Measurements from ENCODE around the gene NGEF. TPM values are rescaled to one million over a fixed set of nuclear protein-coding genes. Genes with fewer than 3 reads are reported as not detected.
"Not testable (repeated sequence)": the region's sequence is repeated elsewhere in the genome, so short reads cannot be mapped to it uniquely, and the experiment has no call there.

Gene NGEF
- total RNA-seq, 1 donor from 2014 or later: 1.2 TPM

DNA sequence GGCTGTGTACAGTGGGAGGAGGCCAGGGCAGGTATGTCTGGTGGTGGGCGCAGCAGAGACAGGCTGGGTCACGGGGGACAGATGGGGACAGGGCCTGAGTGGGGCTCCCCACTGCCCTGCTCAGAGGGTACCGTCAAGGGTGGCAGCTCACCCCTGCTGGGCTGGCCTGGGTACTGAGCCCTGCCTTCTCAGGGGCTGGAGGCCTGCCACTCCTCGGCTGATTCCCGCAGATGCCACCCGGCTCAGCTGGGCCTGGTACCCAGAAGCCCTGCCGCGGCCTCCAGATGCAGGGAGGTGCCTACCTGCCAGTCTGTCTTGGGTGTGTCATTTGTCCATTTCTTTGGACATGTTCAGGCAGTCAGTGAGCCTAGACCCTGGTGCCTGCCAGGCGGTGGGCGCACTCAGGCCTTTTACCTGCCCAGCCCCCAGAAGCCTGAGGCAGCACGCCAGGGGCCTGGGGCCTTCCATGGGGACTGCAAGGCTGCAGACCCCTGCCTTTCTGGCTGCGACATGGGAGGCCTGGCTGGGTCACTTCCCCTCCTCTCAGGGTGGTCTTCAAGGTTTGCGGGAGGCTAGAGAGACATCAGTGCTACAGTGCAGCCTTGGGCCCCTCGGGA lies 139.7 kb downstream of the NGEF start:
- DNase-seq (ENCODE audit: low spot score): no peak

DNA sequence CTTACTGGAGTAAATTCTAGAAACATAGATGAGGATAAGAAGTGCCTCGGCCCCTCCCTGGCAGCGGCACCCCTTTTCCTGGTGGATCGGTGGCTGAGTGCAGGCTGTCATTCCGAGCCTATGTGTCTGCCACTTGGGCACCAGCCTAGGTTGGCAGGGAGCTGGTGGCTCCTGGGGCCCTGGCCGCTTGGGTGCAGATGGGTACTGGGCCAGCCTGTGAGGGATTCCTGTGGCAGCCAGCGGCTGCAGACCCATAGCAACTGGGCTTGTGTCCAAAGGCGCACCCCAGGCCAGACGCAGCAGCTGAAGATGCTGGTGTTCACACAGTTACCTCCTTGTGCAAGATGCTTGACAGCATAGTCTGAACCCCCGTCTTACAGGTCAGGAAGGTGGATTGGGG lies 140.2 kb downstream of the NGEF start:
- no peak for DNase-seq (ENCODE audit: low spot score)

DNA sequence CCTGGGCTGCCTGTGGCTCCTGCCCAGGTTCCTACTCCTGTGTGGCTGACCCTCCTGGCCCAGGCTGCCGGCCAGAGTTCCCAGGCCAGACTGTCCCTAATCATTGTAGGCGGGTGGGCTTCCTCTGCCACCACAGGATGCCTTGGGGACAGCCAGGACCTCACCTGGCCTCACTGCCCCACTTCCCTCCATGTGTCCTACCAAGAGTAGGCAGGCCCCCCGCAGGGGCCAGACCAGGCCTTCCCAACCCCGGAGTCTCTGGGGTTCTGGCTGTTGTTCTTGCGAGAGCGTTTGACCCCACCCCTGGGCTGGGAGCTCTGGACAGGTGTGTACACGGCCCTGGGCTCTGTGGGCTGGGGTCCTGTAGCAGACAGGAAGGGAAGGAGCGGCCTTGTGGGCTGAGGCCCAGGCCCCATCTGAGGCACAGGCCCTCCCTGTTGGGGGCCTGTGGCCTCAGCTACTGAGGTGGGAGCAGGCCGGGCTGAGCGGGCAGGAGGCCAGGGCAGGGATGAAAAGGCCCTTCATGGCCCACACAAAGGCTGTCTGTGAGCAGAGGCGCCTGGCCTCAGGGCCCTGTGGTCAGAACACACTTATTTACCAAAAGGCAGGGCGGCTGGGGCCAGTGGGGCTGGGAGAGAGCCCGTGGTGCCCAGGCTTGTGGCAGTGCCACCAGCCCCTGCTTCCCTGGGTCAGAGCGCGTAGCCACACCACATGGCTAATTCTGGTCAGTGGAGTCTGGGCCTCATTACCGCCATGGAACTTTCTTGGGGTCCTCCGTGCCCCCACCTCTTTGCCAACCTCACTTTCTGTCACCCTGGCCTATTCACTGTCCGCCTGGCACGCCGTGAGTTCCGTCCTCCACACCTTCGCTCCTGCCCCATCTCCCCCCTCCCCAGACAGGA lies 141.0 kb downstream of the NGEF start:
- DNase-seq (ENCODE audit: low spot score): no peak

GRCh38 chr2:232871418-232871834 lies 141.6 kb downstream of the NGEF start:
- no peak for DNase-seq (ENCODE audit: low spot score)

DNA sequence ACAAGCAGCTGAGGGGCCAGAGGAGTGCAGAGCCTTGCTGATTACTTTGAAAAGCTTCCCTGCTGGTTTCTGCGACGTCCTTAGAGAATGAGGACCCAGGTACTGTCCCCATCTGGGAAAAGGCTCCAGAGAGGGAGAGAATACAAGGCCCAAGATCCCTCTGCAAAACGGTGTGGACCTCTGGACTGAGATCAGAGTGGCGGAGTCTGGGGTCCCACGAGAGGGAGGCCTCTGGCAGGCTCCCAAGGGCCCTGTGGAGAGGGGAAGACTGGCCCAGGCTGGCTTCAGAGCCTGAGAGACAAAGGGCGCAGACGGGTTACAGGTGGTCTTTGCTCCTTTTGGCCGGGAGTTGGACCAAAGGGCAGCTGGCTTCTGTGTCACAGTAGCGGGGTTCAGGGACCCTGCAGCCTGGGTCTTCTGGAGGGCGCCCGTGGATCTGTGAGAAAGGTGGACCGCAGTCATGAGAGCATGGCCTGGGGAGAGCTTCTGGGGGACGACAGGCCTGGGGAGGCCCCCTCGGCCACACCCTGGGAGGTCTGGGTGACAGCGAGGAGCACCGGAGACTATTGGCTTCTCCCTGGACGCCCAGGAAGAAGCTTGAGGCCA lies 142.2 kb downstream of the NGEF start:
- no peak for DNase-seq (ENCODE audit: low spot score)

- no peak for DNase-seq (ENCODE audit: low spot score)
Measured at GRCh38 chr2:232870018-232870765, 142.9 kb downstream of the NGEF start, which contains the start of gene SNORC. Gene SNORC, plus strand, starts transcription at chr2:232870264. Its CDS starts 78 bp downstream, at chr2:232870342.

- DNase-seq (ENCODE audit: low spot score): no peak
Measured at GRCh38 chr2:232869138-232870017, 143.7 kb downstream of the NGEF start.

GRCh38 chr2:232866104-232866503 lies 147.0 kb downstream of the NGEF start:
- DNase-seq (ENCODE audit: low spot score): no peak

DNA sequence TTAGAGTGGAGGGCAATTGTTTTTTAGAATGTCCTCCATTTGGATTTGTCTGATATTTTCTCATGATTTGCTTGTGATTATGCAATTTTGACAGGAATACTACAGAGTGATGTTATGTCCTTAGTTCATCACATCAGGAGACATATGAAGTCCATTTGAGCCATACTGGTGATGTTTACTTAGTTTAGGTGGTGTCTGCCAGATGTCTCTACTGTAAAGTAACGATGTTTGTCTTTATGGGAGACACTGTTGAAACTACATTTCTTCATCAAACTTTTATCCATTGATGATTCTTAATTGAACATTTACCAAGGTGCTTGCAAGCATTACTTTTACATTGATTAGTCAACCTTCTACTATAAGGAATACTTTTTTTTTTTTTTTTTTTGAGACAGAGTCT lies 147.9 kb downstream of the NGEF start:
- no peak for DNase-seq (ENCODE audit: low spot score)

GRCh38 chr2:232863996-232864395 lies 149.1 kb downstream of the NGEF start:
- no peak for DNase-seq (ENCODE audit: low spot score)

DNA sequence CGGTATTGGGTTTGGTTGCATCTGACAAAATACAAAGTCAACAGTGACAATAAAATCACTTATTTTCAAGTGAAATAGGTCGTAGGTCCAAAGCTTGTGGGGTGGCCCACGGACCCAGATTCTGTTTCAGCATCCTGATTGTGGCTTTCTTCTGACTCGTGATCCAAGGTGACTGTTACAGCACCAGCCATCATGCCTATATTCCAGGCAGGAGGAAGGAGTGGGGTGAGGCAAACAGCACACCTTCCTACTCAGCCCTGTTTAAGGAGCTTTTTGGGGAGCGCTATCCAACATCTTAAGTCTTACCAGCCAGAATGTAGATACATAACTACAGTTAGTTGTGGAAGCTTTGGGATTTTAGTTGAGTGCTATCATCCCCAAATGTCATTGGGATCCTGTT lies 151.7 kb downstream of the NGEF start:
- DNase-seq (ENCODE audit: low spot score): no peak

GRCh38 chr2:232860593-232861241 lies 152.3 kb downstream of the NGEF start:
- no peak for DNase-seq (ENCODE audit: low spot score)

DNA sequence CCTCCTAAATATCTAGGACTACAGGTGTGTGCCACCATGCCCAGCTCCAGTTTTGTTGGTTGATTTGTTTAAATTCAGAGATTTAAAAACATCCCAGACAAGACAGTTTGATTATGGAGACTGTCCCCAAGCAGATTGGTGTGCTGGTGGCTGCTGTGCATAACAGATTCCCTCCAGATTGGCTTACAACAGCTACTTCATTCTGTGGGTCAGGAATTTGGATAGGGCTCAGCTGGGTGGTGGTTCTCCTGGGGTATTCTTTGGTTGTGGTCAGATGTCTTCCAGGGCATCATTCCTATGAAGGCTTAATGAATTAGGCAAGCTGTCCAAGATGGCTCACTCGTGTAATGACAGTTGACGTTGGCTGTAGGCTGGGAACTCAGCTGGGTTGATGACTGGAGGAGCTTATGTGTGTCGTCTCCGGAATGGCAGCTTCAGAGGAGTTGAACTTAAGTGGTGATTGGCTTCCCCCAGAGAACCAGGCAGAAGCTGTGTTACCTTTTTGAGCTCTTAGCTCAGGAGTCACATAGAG lies 153.6 kb downstream of the NGEF start:
- DNase-seq (ENCODE audit: low spot score): no peak

DNA sequence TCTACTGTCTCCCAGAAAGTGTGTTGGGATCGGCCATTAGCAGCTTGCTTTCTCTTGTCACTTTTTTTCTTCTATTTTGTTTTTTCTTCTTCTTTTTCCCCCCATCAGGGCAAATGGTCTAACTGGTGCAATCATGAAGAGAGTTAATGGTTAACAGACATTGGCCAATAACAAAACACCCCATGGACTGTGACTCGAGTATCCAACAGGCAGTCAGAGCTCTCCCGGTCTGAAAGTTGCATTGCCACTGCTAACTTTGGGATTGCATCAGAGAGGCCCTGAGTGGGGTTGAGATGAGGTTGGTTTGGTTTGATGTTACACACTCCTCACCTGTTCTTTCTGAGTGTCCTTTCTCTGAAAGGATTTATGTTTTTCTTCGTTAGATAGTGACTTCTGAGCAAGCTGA lies 155.9 kb downstream of the NGEF start:
- no peak for DNase-seq (ENCODE audit: low spot score)

DNA sequence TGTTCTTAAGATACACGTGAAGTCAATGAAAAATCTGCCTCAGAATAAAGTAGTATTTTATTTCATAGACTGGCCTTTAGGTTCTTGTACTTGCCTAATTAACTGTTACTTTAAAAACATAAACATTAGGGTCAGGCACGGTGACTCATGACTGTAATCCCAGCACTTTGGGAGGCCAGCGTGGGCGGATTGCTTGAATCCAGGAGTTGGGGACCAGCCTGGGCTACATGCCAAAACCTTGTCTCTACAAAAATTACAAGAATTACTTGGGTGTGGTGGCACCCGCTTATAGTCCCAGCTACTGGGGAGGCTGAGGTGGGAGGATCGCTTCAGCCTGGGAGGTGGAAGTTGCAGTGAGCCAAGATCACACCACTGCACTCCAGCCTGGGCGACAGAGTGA lies 159.0 kb downstream of the NGEF start:
- DNase-seq (ENCODE audit: low spot score): peak; percentile 46

GRCh38 chr2:232852676-232853075 lies 160.4 kb downstream of the NGEF start:
- DNase-seq (ENCODE audit: low spot score): no peak

DNA sequence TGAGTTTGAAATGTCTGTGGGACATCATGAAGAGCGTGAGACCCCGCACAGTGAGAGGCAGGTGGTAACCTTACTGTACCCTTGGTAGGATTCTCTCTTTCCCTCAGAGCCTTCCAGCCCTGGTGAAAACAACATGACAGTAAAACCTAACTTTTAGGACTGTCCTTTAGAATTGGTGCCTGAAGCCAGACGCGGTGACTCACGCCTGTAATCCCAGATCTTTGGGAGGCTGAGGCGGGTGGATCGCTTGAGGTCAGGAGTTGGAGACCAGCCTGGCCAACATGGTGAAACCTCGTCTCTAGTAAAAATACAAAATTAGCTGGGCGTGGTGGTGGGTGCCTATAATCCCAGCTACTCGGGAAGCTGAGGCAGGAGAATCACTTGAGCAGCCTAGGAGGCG lies 161.0 kb downstream of the NGEF start:
- DNase-seq (ENCODE audit: low spot score): not testable (repeated sequence)

DNA sequence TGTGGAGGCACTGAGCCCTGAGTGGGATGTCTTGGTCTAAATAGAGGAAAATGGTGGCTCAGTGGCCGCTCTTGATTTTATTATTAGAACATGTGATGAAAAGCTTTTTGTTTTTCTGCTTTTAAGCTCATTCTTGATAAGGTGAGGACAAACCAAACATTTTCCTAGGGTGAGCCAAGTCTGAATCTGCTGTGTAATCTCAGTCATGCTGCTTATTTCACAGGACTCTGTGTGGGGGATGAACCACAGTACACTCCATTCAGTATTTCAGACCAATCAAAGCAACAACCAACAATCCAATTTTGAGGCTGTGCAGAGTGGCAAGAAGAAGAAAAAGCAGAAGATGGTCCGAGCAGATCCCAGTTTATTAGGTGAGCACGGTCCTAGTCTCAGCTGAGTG lies 163.0 kb downstream of the NGEF start:
- DNase-seq (ENCODE audit: low spot score): no peak

- no peak for DNase-seq (ENCODE audit: low spot score)
Measured at GRCh38 chr2:232846055-232846454, 167.0 kb downstream of the NGEF start.

- no peak for DNase-seq (ENCODE audit: low spot score)
Measured at GRCh38 chr2:232843834-232844233, 169.2 kb downstream of the NGEF start.
